MCF 10A (cell line): Measurements from ENCODE around the gene DCAF7. TPM values are rescaled to one million over a fixed set of nuclear protein-coding genes. Genes with fewer than 3 reads are reported as not detected.

ENCODE experiments used
- BruUV-seq: library from RNA; stranded (reverse); fragments of 400-500 nt; replicated peaks from 2 replicates; lab custom pipeline; 2021; lab: Mats Ljungman, UMichigan
- CTCF ChIA-PET: fragments of 300-600 bp; sonication (Branson Sonifier 250); formaldehyde crosslinking; extraction: SDS; loops from one replicate; lab custom pipeline; 2021; ENCODE audit warnings: antibody characterized with exemption, inconsistent platforms; lab: Yijun Ruan, JAX
- POLR2A ChIA-PET: fragments of 300-600, 350-650 bp; sonication (Branson Sonifier 250); formaldehyde crosslinking; extraction: SDS; loops from one replicate; lab custom pipeline; 2020; ENCODE audit warnings: antibody characterized with exemption, inconsistent platforms; lab: Yijun Ruan, JAX
- DNase-seq: peaks from one replicate; pipeline ENCODE4 v3.0.0-alpha.2; 2018; ENCODE audit not compliant: unreplicated experiment
- H3K27ac Mint-ChIP-seq: one replicate; pipeline ENCODE4 v1.8.0; 2022; ENCODE audit warnings: mild to moderate bottlenecking, low read depth, mixed read lengths; ENCODE audit not compliant: unreplicated experiment
- H3K27me3 Mint-ChIP-seq: one replicate; pipeline ENCODE4 v1.8.0; 2022; ENCODE audit warnings: mixed read lengths; ENCODE audit not compliant: insufficient read depth, unreplicated experiment
- H3K36me3 Mint-ChIP-seq: one replicate; pipeline ENCODE4 v1.8.0; 2022; ENCODE audit warnings: mild to moderate bottlenecking, moderate library complexity, mixed read lengths; ENCODE audit not compliant: insufficient read depth, unreplicated experiment
- H3K4me1 Mint-ChIP-seq: one replicate; pipeline ENCODE4 v1.8.0; 2022; ENCODE audit warnings: mixed read lengths; ENCODE audit not compliant: insufficient read depth, unreplicated experiment
- H3K4me3 Mint-ChIP-seq: one replicate; pipeline ENCODE4 v1.8.0; 2022; ENCODE audit warnings: mild to moderate bottlenecking, moderate library complexity, mixed read lengths; ENCODE audit not compliant: unreplicated experiment
- H3K9me3 Mint-ChIP-seq: one replicate; pipeline ENCODE4 v1.8.0; 2022; ENCODE audit warnings: mixed read lengths; ENCODE audit not compliant: unreplicated experiment
- intact Hi-C: fragments of 100-400 bp; cut with micrococcal nuclease; formaldehyde crosslinking; loops from 2 replicates; pipeline ENCODE4 v1.14.1; 2022
- total RNA-seq: library from RNA; stranded (reverse); gene quantifications from 2 replicates; pipeline ENCODE4 v1.2.3, GENCODE V29; 2022
- TF ChIP-seq, protein P1 (sequence below): fragments of 200-600 bp; IDR thresholded peaks from one replicate; pipeline ENCODE4 v1.8.0; 2022; ENCODE audit warnings: antibody characterized with exemption, mild to moderate bottlenecking; ENCODE audit not compliant: unreplicated experiment

Gene DCAF7
- total RNA-seq, 1 experiment from 2014 or later: 81.6 TPM

- Mint-ChIP-seq H3K4me1 (no peaks in the 10 kb centered on the region), H3K27me3 (no peaks in the 10 kb centered on the region), H3K36me3 (peaks cover 53% of the 10 kb centered on the region), H3K9me3 (no peaks in the 10 kb centered on the region), H3K4me3 (no peak overlapping the region), H3K27ac (no peak overlapping the region)
- BruUV-seq: no TSS peak
- POLR2A ChIA-PET: interaction anchor here (1.7 kb wide), 2 partner anchors 15 to 164 kb away, joined by 3 to 9 read pairs; partner anchors contain the start of gene CYB561
- TF ChIP-seq, protein P1, sequence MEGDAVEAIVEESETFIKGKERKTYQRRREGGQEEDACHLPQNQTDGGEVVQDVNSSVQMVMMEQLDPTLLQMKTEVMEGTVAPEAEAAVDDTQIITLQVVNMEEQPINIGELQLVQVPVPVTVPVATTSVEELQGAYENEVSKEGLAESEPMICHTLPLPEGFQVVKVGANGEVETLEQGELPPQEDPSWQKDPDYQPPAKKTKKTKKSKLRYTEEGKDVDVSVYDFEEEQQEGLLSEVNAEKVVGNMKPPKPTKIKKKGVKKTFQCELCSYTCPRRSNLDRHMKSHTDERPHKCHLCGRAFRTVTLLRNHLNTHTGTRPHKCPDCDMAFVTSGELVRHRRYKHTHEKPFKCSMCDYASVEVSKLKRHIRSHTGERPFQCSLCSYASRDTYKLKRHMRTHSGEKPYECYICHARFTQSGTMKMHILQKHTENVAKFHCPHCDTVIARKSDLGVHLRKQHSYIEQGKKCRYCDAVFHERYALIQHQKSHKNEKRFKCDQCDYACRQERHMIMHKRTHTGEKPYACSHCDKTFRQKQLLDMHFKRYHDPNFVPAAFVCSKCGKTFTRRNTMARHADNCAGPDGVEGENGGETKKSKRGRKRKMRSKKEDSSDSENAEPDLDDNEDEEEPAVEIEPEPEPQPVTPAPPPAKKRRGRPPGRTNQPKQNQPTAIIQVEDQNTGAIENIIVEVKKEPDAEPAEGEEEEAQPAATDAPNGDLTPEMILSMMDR: no peak
- intact Hi-C loops: loop anchor here (10.0 kb wide), 1 partner anchor 936 kb away; no protein-coding TSS in a partner anchor
- CTCF ChIA-PET: interaction anchor here (1.3 to 3.9 kb wide), 8 partner anchors 23 to 939 kb away, joined by 4 to 68 read pairs (median 12); no protein-coding TSS in a partner anchor
- no peak for DNase-seq
Observed at GRCh38 chr17:63610854-63611253, 60.6 kb downstream of the DCAF7 start.

DNA sequence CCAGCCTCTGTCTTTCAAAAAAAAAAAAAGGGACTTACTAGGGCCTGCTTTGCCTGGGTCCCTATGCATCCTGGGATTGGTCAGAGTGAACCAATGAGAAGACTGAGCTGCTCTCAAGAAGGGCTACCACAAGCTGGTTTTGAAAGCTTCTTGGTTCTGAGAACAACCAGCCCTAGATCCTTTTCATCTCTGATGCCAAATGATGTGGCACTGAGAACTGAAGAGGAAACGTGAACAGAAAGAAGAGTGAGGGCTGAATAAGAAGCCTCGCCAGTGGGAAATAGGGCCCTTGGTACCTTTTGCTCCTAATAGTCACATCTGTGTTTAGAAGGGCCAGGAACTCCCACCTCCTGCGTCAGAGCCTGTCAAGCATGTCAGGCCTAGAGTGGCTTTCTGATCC, 61.1 kb downstream of the DCAF7 start:
- DNase-seq: no peak
- Mint-ChIP-seq H3K27ac (no peak overlapping the region), H3K27me3 (no peaks in the 10 kb centered on the region), H3K36me3 (peaks cover 49% of the 10 kb centered on the region), H3K4me3 (no peak overlapping the region), H3K4me1 (no peaks in the 10 kb centered on the region), H3K9me3 (no peaks in the 10 kb centered on the region)
- CTCF ChIA-PET: interaction anchor here (0.6 to 3.9 kb wide), 37 partner anchors 8 to 974 kb away, joined by 3 to 68 read pairs (median 5); partner anchors contain the start of genes DCAF7 and TACO1
- intact Hi-C loops: loop anchor here (10.0 kb wide), 1 partner anchor 937 kb away; no protein-coding TSS in a partner anchor
- BruUV-seq: no TSS peak
- POLR2A ChIA-PET: interaction anchor here (0.7 to 2.8 kb wide), 8 partner anchors 9 to 186 kb away, joined by 3 to 16 read pairs (median 6); partner anchors contain the start of genes CYB561, DCAF7, MAP3K3 and TACO1
- TF ChIP-seq, protein P1: no peak

DNA sequence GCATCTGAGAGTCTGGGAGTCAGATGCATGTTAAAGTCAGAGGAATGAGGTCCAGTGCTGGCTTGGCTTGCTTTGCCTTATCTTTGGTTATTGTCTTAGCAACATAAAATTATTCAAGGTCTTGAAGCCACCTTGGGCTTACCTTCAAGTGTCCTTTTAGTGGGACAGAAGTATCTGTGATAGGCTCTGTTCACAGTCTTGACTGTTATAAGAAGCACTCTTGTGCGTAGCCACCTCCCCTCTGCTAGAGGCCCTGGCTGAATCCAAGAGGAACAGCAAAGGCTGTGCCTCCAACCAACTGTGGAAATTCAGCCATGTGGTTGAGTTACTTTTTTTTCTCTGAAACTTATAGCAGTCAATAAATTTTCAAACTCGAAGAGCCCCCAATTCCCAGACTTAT, 63.4 kb downstream of the DCAF7 start:
- Mint-ChIP-seq H3K4me1 (no peaks in the 10 kb centered on the region), H3K27me3 (no peaks in the 10 kb centered on the region), H3K4me3 (no peak overlapping the region), H3K36me3 (peaks cover 33% of the 10 kb centered on the region), H3K27ac (no peak overlapping the region), H3K9me3 (no peaks in the 10 kb centered on the region)
- DNase-seq: no peak
- ChIA-PET POLR2A (interaction anchor here (0.6 to 2.8 kb wide), 3 partner anchors 8 to 188 kb away, joined by 3 to 16 read pairs (median 5); partner anchors contain the start of gene MAP3K3), CTCF (interaction anchor here (2.3 to 3.9 kb wide), 3 partner anchors 178 to 207 kb away, joined by 9 to 68 read pairs (median 15); no protein-coding TSS in a partner anchor)
- BruUV-seq: no TSS peak
- intact Hi-C loops: loop anchor here (10.0 kb wide), 1 partner anchor 939 kb away; no protein-coding TSS in a partner anchor
- TF ChIP-seq, protein P1: no peak

DNA sequence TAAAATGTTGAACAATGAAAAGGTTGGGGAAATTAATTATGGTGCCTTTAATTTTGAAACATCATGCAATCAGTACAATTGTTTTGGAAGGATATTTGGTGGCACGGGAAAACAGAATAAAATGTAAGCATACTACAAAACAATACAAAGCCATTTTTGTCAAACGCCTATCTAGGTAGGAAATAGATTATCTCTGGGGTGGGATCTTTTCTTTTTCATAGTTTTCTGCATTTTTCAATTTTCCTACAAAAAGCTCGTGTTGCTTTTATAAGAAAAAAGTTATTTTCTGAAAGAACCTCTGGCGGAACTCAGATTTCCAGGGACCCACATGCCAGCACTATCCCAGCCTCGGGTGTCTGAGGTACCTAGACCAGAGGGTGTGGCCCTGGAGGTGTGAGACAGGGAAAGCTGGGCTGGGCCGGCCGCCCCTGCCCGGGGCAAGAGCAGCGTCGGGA, 71.0 kb downstream of the DCAF7 start:
- H3K9me3 Mint-ChIP-seq: no peaks in the 10 kb centered on the region
- ChIA-PET CTCF (interaction anchor here (0.7 to 1.2 kb wide), 3 partner anchors 9 to 52 kb away, joined by 3 to 4 read pairs (median 4); no protein-coding TSS in a partner anchor), POLR2A (interaction anchor here (0.6 to 4.3 kb wide), 23 partner anchors 9 to 746 kb away, joined by 3 to 45 read pairs (median 4); partner anchors contain the start of genes CCDC47, DCAF7, DDX42 and PSMC5)
- H3K27me3 Mint-ChIP-seq: no peaks in the 10 kb centered on the region
- H3K36me3 Mint-ChIP-seq: no peaks in the 10 kb centered on the region
- TF ChIP-seq, protein P1: no peak
- BruUV-seq: TSS peak; percentile 48
- H3K4me1 Mint-ChIP-seq: peaks cover 14% of the 10 kb centered on the region
- H3K27ac Mint-ChIP-seq: no peak overlapping the region
- DNase-seq: no peak
- peak overlapping the region; percentile 93 for H3K4me3 Mint-ChIP-seq
- intact Hi-C loops: no loop called here
